ENCODE data around the gene PHLDB3.
"Not testable (repeated sequence)": the region's sequence is repeated elsewhere in the genome, so short reads cannot be mapped to it uniquely, and the experiment has no call there.

PHLDB3 gene

DNA sequence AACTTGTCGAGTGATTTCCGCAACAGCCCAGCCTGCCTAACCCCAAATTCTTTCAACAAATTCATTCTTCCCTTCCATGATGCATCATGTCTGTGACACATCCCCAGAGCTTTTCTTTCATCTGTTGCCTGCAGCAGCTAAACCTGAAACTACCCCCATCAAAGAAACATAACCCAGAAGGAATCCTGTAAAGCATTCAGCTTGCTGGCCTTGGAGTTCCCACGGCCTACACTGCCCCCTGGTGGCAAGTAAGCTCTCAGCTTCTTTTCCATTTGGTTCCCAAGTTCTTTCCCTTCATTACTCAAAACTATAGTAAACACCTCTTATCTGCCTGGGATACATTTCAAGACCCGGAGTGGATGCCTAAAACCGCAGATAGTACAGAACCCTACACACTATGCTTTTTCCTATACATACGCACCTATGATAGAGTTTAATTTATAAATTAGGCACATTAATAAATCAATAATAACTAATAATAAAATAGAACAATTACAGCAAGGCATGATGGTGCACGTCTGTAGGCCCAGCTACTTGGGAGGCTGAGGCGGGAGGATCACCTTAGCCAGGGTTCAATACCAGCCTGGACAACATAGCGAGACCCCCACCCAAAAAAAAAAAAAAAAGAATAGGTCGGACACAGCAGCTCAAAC is 15.0 kb upstream of the PHLDB3 start:
- H3K27ac Mint-ChIP-seq: no peak overlapping the region
- H3K9me3 Mint-ChIP-seq: no peaks in the 10 kb centered on the region
- H3K4me3 Mint-ChIP-seq: peak overlapping the region in 1 of 2 donors; percentile 14
- H3K4me1 Mint-ChIP-seq: peaks cover 7 to 18% of the 10 kb centered on the region in 2 donors
- DNase-seq: peak; percentile 50
- no peaks in the 10 kb centered on the region for H3K27me3 Mint-ChIP-seq
- peaks cover 3 to 8% of the 10 kb centered on the region in 2 donors for H3K36me3 Mint-ChIP-seq
- ATAC-seq (replicated peaks): peak; percentile 68 to 72

DNA sequence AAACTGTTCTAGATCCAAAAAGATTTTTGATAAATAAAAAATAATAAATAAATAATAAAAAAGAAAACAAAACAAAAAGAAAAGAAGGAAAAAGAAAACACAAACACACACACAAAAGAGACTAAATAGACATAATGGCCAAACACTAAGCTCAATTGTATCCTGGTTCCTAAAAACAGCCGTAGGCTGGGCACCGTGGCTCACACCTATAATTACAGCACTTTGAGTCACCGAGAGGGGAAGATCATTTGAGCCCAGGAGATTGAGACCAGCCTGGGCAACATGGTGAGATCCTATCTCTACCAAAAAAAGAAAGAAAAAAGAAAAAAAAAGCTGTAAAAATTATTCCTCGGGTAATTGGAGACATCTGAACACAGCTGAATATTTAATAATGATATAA is 13.5 kb upstream of the PHLDB3 start:
- no peak for ATAC-seq (replicated peaks)
- Mint-ChIP-seq H3K27me3 (no peaks in the 10 kb centered on the region), H3K4me1 (peaks cover 6 to 14% of the 10 kb centered on the region in 2 donors), H3K9me3 (no peaks in the 10 kb centered on the region), H3K27ac (no peak overlapping the region), H3K36me3 (peaks cover 8 to 17% of the 10 kb centered on the region in 2 donors), H3K4me3 (no peak overlapping the region)
- DNase-seq: no peak

DNA sequence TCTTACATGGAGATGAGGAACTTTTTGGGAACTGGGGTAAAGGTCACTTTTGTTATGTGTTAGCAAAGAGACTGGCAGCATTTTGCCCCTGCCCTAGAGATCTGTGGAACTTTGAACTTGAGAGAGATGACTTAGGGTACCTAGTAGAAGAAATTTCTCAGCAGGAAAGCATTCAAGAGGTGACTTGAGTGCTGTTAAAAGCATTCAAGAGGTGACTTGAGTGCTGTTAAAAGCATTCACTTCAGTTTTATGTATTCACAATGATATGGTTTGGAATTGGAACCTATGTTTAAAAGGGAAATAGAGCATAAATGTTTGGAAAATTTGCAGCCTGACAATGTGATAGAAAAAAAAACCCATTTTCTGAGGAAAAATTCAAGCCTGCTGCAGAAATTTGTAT is 7.9 kb upstream of the PHLDB3 start:
- H3K4me1 Mint-ChIP-seq; ATAC-seq (replicated peaks); H3K27ac Mint-ChIP-seq; DNase-seq; H3K9me3 Mint-ChIP-seq; H3K4me3 Mint-ChIP-seq; H3K27me3 Mint-ChIP-seq: not testable (repeated sequence)
- H3K36me3 Mint-ChIP-seq: peaks cover 26 to 50% of the 10 kb centered on the region in 2 donors

GRCh38 chr19:43511324-43511723 is 6.8 kb upstream of the PHLDB3 start:
- H3K4me1 Mint-ChIP-seq: no peaks in the 10 kb centered on the region
- ATAC-seq (replicated peaks) (no peak), DNase-seq (no peak)
- no peaks in the 10 kb centered on the region for H3K9me3 Mint-ChIP-seq
- no peaks in the 10 kb centered on the region for H3K27me3 Mint-ChIP-seq
- peaks cover 26 to 53% of the 10 kb centered on the region in 2 donors for H3K36me3 Mint-ChIP-seq
- H3K27ac Mint-ChIP-seq: no peak overlapping the region
- H3K4me3 Mint-ChIP-seq: no peak overlapping the region

- Mint-ChIP-seq H3K36me3 (peaks cover 28 to 57% of the 10 kb centered on the region in 2 donors), H3K27ac (no peak overlapping the region), H3K4me3 (no peak overlapping the region), H3K27me3 (no peaks in the 10 kb centered on the region), H3K9me3 (no peaks in the 10 kb centered on the region), H3K4me1 (no peaks in the 10 kb centered on the region)
- ATAC-seq (replicated peaks): no peak
- DNase-seq: no peak
Measured at GRCh38 chr19:43510713-43511112, 6.2 kb upstream of the PHLDB3 start.

DNA sequence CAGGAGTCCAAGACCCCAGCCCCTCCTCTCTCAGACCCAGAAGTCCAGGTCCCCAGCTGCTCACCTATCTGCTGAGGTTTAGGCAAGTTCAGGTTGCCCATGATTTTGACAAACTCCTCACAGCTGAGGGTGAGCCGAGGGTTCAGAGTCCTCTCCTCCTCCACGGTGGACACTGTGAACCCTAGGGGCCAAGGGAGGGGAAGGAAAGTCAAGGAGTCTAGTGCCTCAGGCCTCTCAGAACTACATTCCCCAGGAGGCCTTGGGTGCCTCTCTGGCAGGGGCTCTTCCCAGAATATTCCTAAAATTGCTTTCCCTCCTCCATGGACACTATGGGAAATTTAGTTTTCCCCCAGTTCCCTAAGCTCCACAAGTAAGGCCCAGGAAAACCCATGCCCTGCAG is 3.3 kb upstream of the PHLDB3 start:
- Mint-ChIP-seq H3K27ac (no peak overlapping the region), H3K4me3 (no peak overlapping the region), H3K4me1 (peaks cover 18 to 24% of the 10 kb centered on the region in 2 donors), H3K27me3 (no peaks in the 10 kb centered on the region), H3K36me3 (peaks cover 27 to 50% of the 10 kb centered on the region in 2 donors), H3K9me3 (no peaks in the 10 kb centered on the region)
- no peak for ATAC-seq (replicated peaks)
- no peak for DNase-seq

DNA sequence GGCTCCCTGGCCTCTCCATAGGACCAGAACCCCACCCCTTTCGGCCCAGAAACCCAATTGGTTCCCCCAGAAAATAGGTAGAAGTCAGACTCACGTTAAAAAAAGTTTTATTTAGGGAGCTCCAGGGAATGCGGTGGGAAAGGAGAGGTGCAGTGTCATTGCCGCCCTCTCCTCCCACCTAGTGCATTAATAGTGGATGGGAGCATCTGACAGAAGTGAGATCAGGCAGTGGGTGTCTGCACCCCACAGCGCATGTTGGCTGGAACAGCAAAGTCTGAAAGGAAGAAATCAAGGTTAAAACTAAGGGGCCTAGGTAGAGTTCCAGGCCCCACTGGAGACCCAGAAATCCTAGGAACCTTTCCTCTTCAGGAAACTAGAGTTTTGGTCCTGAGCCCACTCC is 2.1 kb upstream of the PHLDB3 start:
- no peaks in the 10 kb centered on the region for H3K27me3 Mint-ChIP-seq
- H3K27ac Mint-ChIP-seq: no peak overlapping the region
- ATAC-seq (replicated peaks) (no peak), DNase-seq (no peak)
- H3K4me1 Mint-ChIP-seq: peaks cover 19 to 31% of the 10 kb centered on the region in 2 donors
- no peaks in the 10 kb centered on the region for H3K9me3 Mint-ChIP-seq
- no peak overlapping the region for H3K4me3 Mint-ChIP-seq
- H3K36me3 Mint-ChIP-seq: peaks cover 25 to 43% of the 10 kb centered on the region in 2 donors

- Mint-ChIP-seq H3K27me3 (no peaks in the 10 kb centered on the region), H3K36me3 (peaks cover 27 to 40% of the 10 kb centered on the region in 2 donors), H3K4me3 (no peak overlapping the region), H3K9me3 (no peaks in the 10 kb centered on the region), H3K4me1 (peaks cover 19 to 31% of the 10 kb centered on the region in 2 donors), H3K27ac (peak overlapping the region; percentile 56)
- ATAC-seq (replicated peaks) (no peak), DNase-seq (no peak)
Measured at GRCh38 chr19:43505941-43506340, 1.4 kb upstream of the PHLDB3 start.

DNA sequence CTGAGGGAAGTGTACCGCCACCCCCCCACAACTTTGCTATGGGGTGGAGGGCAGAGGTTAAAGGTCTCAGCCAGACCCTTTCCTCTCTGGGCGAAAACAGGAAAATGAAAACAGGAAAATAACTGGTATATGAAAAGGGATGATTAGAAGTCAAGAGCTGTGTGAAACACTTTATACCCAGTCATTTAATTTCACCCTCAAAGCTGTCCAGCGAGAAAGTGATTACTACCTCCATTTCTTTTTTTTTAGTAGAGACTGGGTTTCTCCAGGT is 575 bp upstream of the PHLDB3 start:
- ATAC-seq (replicated peaks) (no peak), DNase-seq (no peak)
- peaks cover 25 to 37% of the 10 kb centered on the region in 2 donors for H3K36me3 Mint-ChIP-seq
- H3K27ac Mint-ChIP-seq: no peak overlapping the region
- no peaks in the 10 kb centered on the region for H3K27me3 Mint-ChIP-seq
- no peaks in the 10 kb centered on the region for H3K9me3 Mint-ChIP-seq
- H3K4me1 Mint-ChIP-seq: peaks cover 19 to 31% of the 10 kb centered on the region in 2 donors
- peak overlapping the region; percentile 92 to 96 for H3K4me3 Mint-ChIP-seq

DNA sequence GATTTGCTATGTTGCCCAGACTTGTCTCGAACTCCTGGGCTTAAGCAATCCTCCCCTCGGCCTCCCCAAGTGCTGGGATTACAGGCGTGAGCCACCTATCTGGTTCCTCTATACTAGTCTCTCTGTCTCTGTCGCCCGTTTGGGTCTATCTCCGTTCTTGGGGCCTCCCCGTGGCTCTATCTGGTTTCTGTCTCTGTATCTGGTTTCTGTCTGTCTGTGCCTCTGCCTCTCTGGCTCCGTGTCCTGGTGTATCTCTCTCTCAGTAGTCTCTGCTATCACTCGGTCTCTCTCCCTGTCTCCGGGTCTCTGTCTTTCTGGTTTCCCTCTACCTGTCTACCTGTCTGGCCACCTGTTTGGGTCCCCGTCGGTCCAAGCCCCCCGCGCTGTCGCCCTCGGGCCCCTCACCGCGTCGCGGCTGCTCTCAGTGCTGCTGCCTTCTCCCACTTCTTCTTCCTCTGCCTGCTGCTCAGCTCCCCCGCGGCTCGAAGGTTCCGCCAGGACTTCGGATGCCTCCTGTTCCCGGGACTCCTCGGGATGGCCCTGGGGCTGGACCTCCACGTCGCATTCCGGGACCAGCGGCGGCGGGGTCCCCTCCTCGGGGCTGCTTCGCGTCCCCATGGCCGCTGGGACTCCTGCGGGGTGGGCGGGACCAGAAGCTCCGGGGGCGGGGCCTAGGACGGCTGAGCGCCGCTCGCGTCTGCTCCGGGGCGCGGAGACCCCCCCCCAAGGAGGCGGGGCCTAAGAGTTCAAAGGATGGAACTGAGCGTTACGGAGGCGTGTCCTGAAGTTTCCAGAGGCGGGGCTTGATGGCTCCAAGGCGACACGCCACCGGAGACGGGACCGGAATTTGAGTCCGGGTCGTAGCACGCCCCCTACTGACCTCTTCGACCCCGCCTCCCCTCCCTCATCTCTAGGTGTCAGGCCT is 783 bp downstream of the PHLDB3 start:
- peak overlapping the region; percentile 97 for H3K27ac Mint-ChIP-seq

GRCh38 chr19:43502419-43502976 is 2.0 kb downstream of the PHLDB3 start:
- H3K4me1 Mint-ChIP-seq: peaks cover 21 to 31% of the 10 kb centered on the region in 2 donors
- ATAC-seq (replicated peaks) (no peak), DNase-seq (no peak)
- no peak overlapping the region for H3K27ac Mint-ChIP-seq
- H3K27me3 Mint-ChIP-seq: no peaks in the 10 kb centered on the region
- H3K4me3 Mint-ChIP-seq: peak overlapping the region in 1 of 2 donors; percentile 92
- H3K36me3 Mint-ChIP-seq: peaks cover 26 to 35% of the 10 kb centered on the region in 2 donors
- no peaks in the 10 kb centered on the region for H3K9me3 Mint-ChIP-seq

More for the DNA sequence above, 783 bp downstream of the PHLDB3 start:
- H3K36me3 Mint-ChIP-seq: peaks cover 20 to 31% of the 10 kb centered on the region in 2 donors
- no peaks in the 10 kb centered on the region for H3K9me3 Mint-ChIP-seq
- DNase-seq (peak; percentile 92), ATAC-seq (replicated peaks) (peak; percentile 89 to 94)
- H3K4me3 Mint-ChIP-seq: peak overlapping the region; percentile 92 to 96
- no peaks in the 10 kb centered on the region for H3K27me3 Mint-ChIP-seq
- H3K4me1 Mint-ChIP-seq: peaks cover 21 to 31% of the 10 kb centered on the region in 2 donors

GRCh38 chr19:43501661-43502418 is 2.7 kb downstream of the PHLDB3 start:
- Mint-ChIP-seq H3K27ac (no peak overlapping the region), H3K9me3 (no peaks in the 10 kb centered on the region), H3K4me1 (peaks cover 21 to 31% of the 10 kb centered on the region in 2 donors), H3K4me3 (no peak overlapping the region), H3K36me3 (peaks cover 30 to 42% of the 10 kb centered on the region in 2 donors), H3K27me3 (no peaks in the 10 kb centered on the region)
- DNase-seq (no peak), ATAC-seq (replicated peaks) (no peak)

GRCh38 chr19:43499042-43499441 is 5.5 kb downstream of the PHLDB3 start:
- DNase-seq: no peak
- ATAC-seq (replicated peaks): no peak
- Mint-ChIP-seq H3K4me3 (no peak overlapping the region), H3K4me1 (peaks cover 12 to 19% of the 10 kb centered on the region in 2 donors), H3K36me3 (peaks cover 32 to 48% of the 10 kb centered on the region in 2 donors), H3K27ac (no peak overlapping the region), H3K27me3 (no peaks in the 10 kb centered on the region), H3K9me3 (no peaks in the 10 kb centered on the region)

DNA sequence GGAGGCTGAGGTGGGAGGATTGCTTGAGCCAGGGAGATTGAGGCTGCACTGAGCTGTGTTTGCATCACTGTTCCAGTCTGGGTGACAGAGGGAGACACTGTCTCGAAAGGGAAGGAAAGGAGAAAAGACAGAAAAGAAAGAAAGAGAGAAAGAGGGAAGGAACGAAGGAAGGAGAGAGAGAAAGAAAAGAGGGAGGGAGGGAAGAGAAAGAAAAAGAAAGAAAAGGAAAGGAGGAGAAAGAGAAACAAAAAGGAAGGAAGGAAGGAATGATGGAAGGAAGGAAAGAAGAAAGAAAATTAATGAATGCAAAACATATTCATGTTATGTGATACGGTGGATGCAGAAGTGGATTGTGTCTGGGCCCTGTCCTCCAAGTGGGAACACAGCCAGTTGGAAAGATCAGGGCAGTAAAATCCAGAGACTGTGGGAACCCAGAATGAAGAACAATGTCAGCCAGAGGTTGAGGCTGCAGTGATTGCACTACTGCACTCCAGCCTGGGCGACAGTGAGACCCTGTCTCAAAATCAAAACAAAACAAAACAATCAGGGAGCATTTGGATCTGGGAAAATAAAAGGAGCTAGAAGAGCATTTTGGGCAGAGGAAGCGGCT is 6.2 kb downstream of the PHLDB3 start:
- Mint-ChIP-seq H3K27me3 (no peaks in the 10 kb centered on the region), H3K27ac (no peak overlapping the region), H3K36me3 (peaks cover 32 to 48% of the 10 kb centered on the region in 2 donors), H3K9me3 (no peaks in the 10 kb centered on the region), H3K4me1 (peaks cover 7 to 12% of the 10 kb centered on the region in 2 donors), H3K4me3 (no peak overlapping the region)
- no peak for ATAC-seq (replicated peaks)
- no peak for DNase-seq
